ENCODE measurements around the gene PDILT. TPM values are rescaled to one million over a fixed set of nuclear protein-coding genes. Genes with fewer than 3 reads are reported as not detected.
"Not testable (repeated sequence)": the region's sequence is repeated elsewhere in the genome, so short reads cannot be mapped to it uniquely, and the experiment has no call there.

The PDILT gene
- not detected for total RNA-seq
- not detected for polyA plus RNA-seq
- long read RNA-seq, donor 1: 0 reads
- long read RNA-seq, donor 2: 0 reads
- long read RNA-seq, donor 3: 0 reads
- long read RNA-seq, donor 4: 0 reads

- Histone ChIP-seq H3K9me3 (ENCODE audit: control insufficient read depth, low read length) (no peaks in the 10 kb centered on the region), H3K4me1 (ENCODE audit: control insufficient read depth, insufficient read depth, low read length) (no peaks in the 10 kb centered on the region), H3K4me3 (ENCODE audit: low read length) (no peak within 1 kb of the TSS), H3K27me3 (ENCODE audit: control insufficient read depth, insufficient read depth) (no peaks in the 10 kb centered on the region), H3K27ac (ENCODE audit: low read length) (no peak within 1 kb of the TSS)
- intact Hi-C loops (cut with DNase I): no loop called here
- DNase-seq (no peak), ATAC-seq (no peak)
- WGBS: 85% methylated on average over 2 of the region's 2 CpGs
These were observed at the start of gene PDILT for GRCh38 chr16:20404637-20405036. Gene PDILT (minus strand): TSS chr16:20404737. CDS start chr16:20399300, 5,437 bp downstream.

GRCh38 chr16:20453633-20454032, 49.1 kb upstream of the PDILT start:
- H3K4me3 ChIP-seq (ENCODE audit: low read length); H3K4me1 ChIP-seq (ENCODE audit: control insufficient read depth, insufficient read depth, low read length); intact Hi-C loops (cut with DNase I); H3K9me3 ChIP-seq (ENCODE audit: control insufficient read depth, low read length); H3K27me3 ChIP-seq (ENCODE audit: control insufficient read depth, insufficient read depth); DNase-seq; ATAC-seq; H3K27ac ChIP-seq (ENCODE audit: low read length): not testable (repeated sequence)
- WGBS: 82% methylated on average over 4 of the region's 5 CpGs

- H3K27ac ChIP-seq (ENCODE audit: low read length); H3K9me3 ChIP-seq (ENCODE audit: control insufficient read depth, low read length); intact Hi-C loops (cut with DNase I); DNase-seq; H3K4me3 ChIP-seq (ENCODE audit: low read length); H3K4me1 ChIP-seq (ENCODE audit: control insufficient read depth, insufficient read depth, low read length); ATAC-seq; H3K27me3 ChIP-seq (ENCODE audit: control insufficient read depth, insufficient read depth): not testable (repeated sequence)
- WGBS: 39% methylated on average over 1 of the region's 1 CpG
These were observed 46.8 kb upstream of the PDILT start, which contains the start of gene ACSM2A for GRCh38 chr16:20451364-20451763. Gene ACSM2A (plus strand): TSS chr16:20451521. CDS start chr16:20460115, 8,594 bp downstream.

- WGBS: no CpG with 5 or more reads among the region's 3 CpGs
- H3K27me3 ChIP-seq (ENCODE audit: control insufficient read depth, insufficient read depth); DNase-seq; ATAC-seq; H3K9me3 ChIP-seq (ENCODE audit: control insufficient read depth, low read length); intact Hi-C loops (cut with DNase I); H3K4me1 ChIP-seq (ENCODE audit: control insufficient read depth, insufficient read depth, low read length); H3K4me3 ChIP-seq (ENCODE audit: low read length); H3K27ac ChIP-seq (ENCODE audit: low read length): not testable (repeated sequence)
These were observed 42.3 kb upstream of the PDILT start for GRCh38 chr16:20446652-20447393.

- H3K4me3 ChIP-seq (ENCODE audit: low read length); H3K4me1 ChIP-seq (ENCODE audit: control insufficient read depth, insufficient read depth, low read length); H3K9me3 ChIP-seq (ENCODE audit: control insufficient read depth, low read length); intact Hi-C loops (cut with DNase I); DNase-seq; H3K27ac ChIP-seq (ENCODE audit: low read length); H3K27me3 ChIP-seq (ENCODE audit: control insufficient read depth, insufficient read depth): not testable (repeated sequence)
- ATAC-seq: peak in 1 of 2 donors; percentile 50
- 93% methylated on average over 2 of the region's 4 CpGs for WGBS
These were observed 37.3 kb upstream of the PDILT start for GRCh38 chr16:20441859-20442258.

GRCh38 chr16:20441191-20441590, 36.7 kb upstream of the PDILT start:
- no peak overlapping the region for H3K4me3 ChIP-seq (ENCODE audit: low read length)
- ATAC-seq (no peak), DNase-seq (no peak)
- no peaks in the 10 kb centered on the region for H3K9me3 ChIP-seq (ENCODE audit: control insufficient read depth, low read length)
- peaks cover 2% of the 10 kb centered on the region for H3K4me1 ChIP-seq (ENCODE audit: control insufficient read depth, insufficient read depth, low read length)
- no peaks in the 10 kb centered on the region for H3K27me3 ChIP-seq (ENCODE audit: control insufficient read depth, insufficient read depth)
- intact Hi-C loops (cut with DNase I): no loop called here
- WGBS: 55% methylated on average over 3 of the region's 3 CpGs
- H3K27ac ChIP-seq (ENCODE audit: low read length): no peak overlapping the region

- H3K9me3 ChIP-seq (ENCODE audit: control insufficient read depth, low read length); intact Hi-C loops (cut with DNase I); H3K4me3 ChIP-seq (ENCODE audit: low read length); ATAC-seq; H3K27me3 ChIP-seq (ENCODE audit: control insufficient read depth, insufficient read depth); DNase-seq; H3K4me1 ChIP-seq (ENCODE audit: control insufficient read depth, insufficient read depth, low read length): not testable (repeated sequence)
- H3K27ac ChIP-seq (ENCODE audit: low read length): peak overlapping the region; percentile 2
- WGBS: 62% methylated on average over 1 of the region's 1 CpG
These were observed 36.2 kb upstream of the PDILT start for GRCh38 chr16:20440731-20441130.

- H3K27me3 ChIP-seq (ENCODE audit: control insufficient read depth, insufficient read depth); H3K4me3 ChIP-seq (ENCODE audit: low read length); H3K9me3 ChIP-seq (ENCODE audit: control insufficient read depth, low read length); intact Hi-C loops (cut with DNase I); H3K4me1 ChIP-seq (ENCODE audit: control insufficient read depth, insufficient read depth, low read length); H3K27ac ChIP-seq (ENCODE audit: low read length): not testable (repeated sequence)
- 31% methylated on average over 3 of the region's 3 CpGs for WGBS
- ATAC-seq (peak; percentile 88 to 92), DNase-seq (peak in 2 of 3 donors; percentile 62 to 73)
These were observed 35.3 kb upstream of the PDILT start for GRCh38 chr16:20439820-20440231.

- WGBS: 60% methylated on average over 2 of the region's 2 CpGs
- intact Hi-C loops (cut with DNase I); H3K27me3 ChIP-seq (ENCODE audit: control insufficient read depth, insufficient read depth); H3K4me1 ChIP-seq (ENCODE audit: control insufficient read depth, insufficient read depth, low read length); DNase-seq; H3K27ac ChIP-seq (ENCODE audit: low read length); H3K9me3 ChIP-seq (ENCODE audit: control insufficient read depth, low read length); ATAC-seq; H3K4me3 ChIP-seq (ENCODE audit: low read length): not testable (repeated sequence)
These were observed 34.4 kb upstream of the PDILT start for GRCh38 chr16:20438950-20439349.

- H3K4me1 ChIP-seq (ENCODE audit: control insufficient read depth, insufficient read depth, low read length): no peaks in the 10 kb centered on the region
- DNase-seq: no peak
These were observed 26.4 kb upstream of the PDILT start for GRCh38 chr16:20430948-20431347.

GRCh38 chr16:20430480-20430879, 25.9 kb upstream of the PDILT start:
- 71% methylated on average over 1 of the region's 1 CpG for WGBS
- intact Hi-C loops (cut with DNase I): not testable (repeated sequence)

More at GRCh38 chr16:20430948-20431347, 26.4 kb upstream of the PDILT start:
- Histone ChIP-seq H3K4me3 (ENCODE audit: low read length) (no peak overlapping the region), H3K9me3 (ENCODE audit: control insufficient read depth, low read length) (no peaks in the 10 kb centered on the region), H3K27ac (ENCODE audit: low read length) (no peak overlapping the region), H3K27me3 (ENCODE audit: control insufficient read depth, insufficient read depth) (no peaks in the 10 kb centered on the region)
- no peak for ATAC-seq
- WGBS: 79% methylated on average over 11 of the region's 11 CpGs
- intact Hi-C loops (cut with DNase I): no loop called here

More at GRCh38 chr16:20430480-20430879, 25.9 kb upstream of the PDILT start:
- not testable (repeated sequence) for H3K27me3 ChIP-seq (ENCODE audit: control insufficient read depth, insufficient read depth); H3K4me3 ChIP-seq (ENCODE audit: low read length); H3K4me1 ChIP-seq (ENCODE audit: control insufficient read depth, insufficient read depth, low read length); H3K27ac ChIP-seq (ENCODE audit: low read length); H3K9me3 ChIP-seq (ENCODE audit: control insufficient read depth, low read length); ATAC-seq; DNase-seq
